ENCODE results near the gene POLR3A. TPM values are rescaled to one million over a fixed set of nuclear protein-coding genes. Genes with fewer than 3 reads are reported as not detected.

POLR3A gene
- total RNA-seq, 2 experiments from 2014 or later = 16.3 to 21.5 TPM

DNA sequence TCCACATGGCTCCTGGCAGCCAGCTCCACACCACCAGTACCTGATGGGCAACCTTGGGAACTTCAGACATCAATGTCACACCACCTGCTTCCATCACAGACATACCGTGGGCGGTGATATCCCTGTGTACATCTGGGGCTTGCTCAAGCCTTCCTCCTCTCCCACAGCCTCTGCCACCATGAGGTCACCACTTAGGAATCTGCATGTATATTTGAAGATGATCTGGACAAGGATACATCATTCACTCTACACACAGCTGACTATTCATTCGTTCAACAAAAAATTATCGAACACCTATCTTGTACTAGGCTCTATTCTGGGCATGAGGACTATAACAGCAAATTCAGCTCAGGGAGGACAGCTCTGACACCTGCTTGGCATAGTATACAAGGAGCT lies 109.6 kb downstream of the POLR3A start:
- Histone ChIP-seq H3K4me3 (ENCODE audit: low read depth, low read length, poor library complexity, severe bottlenecking) (no peak overlapping the region), H3K79me2 (ENCODE audit: insufficient read depth, low read depth, low read length) (no peaks in the 10 kb centered on the region), H3K36me3 (ENCODE audit: insufficient read depth, low read length) (no peaks in the 10 kb centered on the region), H2AFZ (ENCODE audit: low read length) (no peak overlapping the region), H3K27ac (ENCODE audit: low read depth, low read length, poor library complexity, severe bottlenecking) (no peak overlapping the region), H3K9me3 (ENCODE audit: low read length) (no peaks in the 10 kb centered on the region), H3K4me2 (ENCODE audit: low read length) (no peak overlapping the region), H3K9me2 (ENCODE audit: insufficient read depth, low read length) (no peaks in the 10 kb centered on the region), H4K20me1 (ENCODE audit: insufficient read depth, low read length) (no peaks in the 10 kb centered on the region), H3K4me1 (ENCODE audit: insufficient read depth, low read length, poor library complexity, severe bottlenecking) (no peaks in the 10 kb centered on the region)
- intact Hi-C loops (cut with micrococcal nuclease; ENCODE audit: unreplicated experiment) = no loop called here
- POLR2A ChIA-PET = no interaction called here
- CTCF ChIA-PET (ENCODE audit: unreplicated experiment) = no interaction called here
- no TSS peak for BruUV-seq (replicated peaks)
- TF ChIP-seq EZH2phosphoT487 (IDR thresholded peaks at IDR 0.05; ENCODE audit: borderline replicate concordance, low read depth, low read length) = no peak
- no peak for DNase-seq (ENCODE audit: low spot score)

Small RNAs within 50 kb of the gene (small RNA-seq; reads per million reads assigned to genes)
- not detected for gene RF00017

Other genes with a start within 250 kb of the POLR3A start
- gene DLG5, start 102.8 kb downstream of the POLR3A start, total RNA-seq (2014; rRNA removed; shearing (Covaris generic)) = 0.13 TPM in 1 of 2 replicates, not detected in the other
- gene DLG5, start 102.8 kb downstream of the POLR3A start, total RNA-seq (2022) = 0.17 and 0.27 TPM in 2 replicates
- gene RPS24, start 4.3 kb upstream of the POLR3A start, total RNA-seq (2014; rRNA removed; shearing (Covaris generic)) = 3,395 and 3,631 TPM in 2 replicates
- gene RPS24, start 4.3 kb upstream of the POLR3A start, total RNA-seq (2022) = 2,059 and 2,387 TPM in 2 replicates

Data from OCI-LY7 (cell line).